NB4 (cell line): ENCODE measurements around the gene SCFD1.

Experiments used
- POLR2A ChIP-seq: IDR thresholded peaks from 2 replicates; pipeline ENCODE4 v1.6.1; 2011; ENCODE audit warnings: mild to moderate bottlenecking; ENCODE audit not compliant: insufficient read length; ENCODE audit errors: extremely low read depth
- TF ChIP-seq, protein P1 (sequence below): IDR thresholded peaks from one replicate; pipeline ENCODE4 v1.5.1; 2012; ENCODE audit warnings: low read depth, low read length

- TF ChIP-seq POLR2A, result no peak
- TF ChIP-seq, protein P1, sequence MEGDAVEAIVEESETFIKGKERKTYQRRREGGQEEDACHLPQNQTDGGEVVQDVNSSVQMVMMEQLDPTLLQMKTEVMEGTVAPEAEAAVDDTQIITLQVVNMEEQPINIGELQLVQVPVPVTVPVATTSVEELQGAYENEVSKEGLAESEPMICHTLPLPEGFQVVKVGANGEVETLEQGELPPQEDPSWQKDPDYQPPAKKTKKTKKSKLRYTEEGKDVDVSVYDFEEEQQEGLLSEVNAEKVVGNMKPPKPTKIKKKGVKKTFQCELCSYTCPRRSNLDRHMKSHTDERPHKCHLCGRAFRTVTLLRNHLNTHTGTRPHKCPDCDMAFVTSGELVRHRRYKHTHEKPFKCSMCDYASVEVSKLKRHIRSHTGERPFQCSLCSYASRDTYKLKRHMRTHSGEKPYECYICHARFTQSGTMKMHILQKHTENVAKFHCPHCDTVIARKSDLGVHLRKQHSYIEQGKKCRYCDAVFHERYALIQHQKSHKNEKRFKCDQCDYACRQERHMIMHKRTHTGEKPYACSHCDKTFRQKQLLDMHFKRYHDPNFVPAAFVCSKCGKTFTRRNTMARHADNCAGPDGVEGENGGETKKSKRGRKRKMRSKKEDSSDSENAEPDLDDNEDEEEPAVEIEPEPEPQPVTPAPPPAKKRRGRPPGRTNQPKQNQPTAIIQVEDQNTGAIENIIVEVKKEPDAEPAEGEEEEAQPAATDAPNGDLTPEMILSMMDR, result no peak
Observed at GRCh38 chr14:30655124-30655523, 33.0 kb downstream of the SCFD1 start.
